Muscle layer of colon (tissue), 2 donors: Measurements from ENCODE around the gene CGB3.

Source experiments
- H3K27ac ChIP-seq: one replicate; pipeline ENCODE4 v1.7.0; 2013; ENCODE audit warnings: low read depth, mild to moderate bottlenecking, low read length, moderate library complexity
- H3K27me3 ChIP-seq, 2 donors: one replicate each; pipeline ENCODE4 v1.7.0; 2013; ENCODE audit warnings: low read length in 2 of 2, mild to moderate bottlenecking in 2 of 2; ENCODE audit not compliant: insufficient read depth in 2 of 2, control insufficient read depth in 1 of 2
- H3K36me3 ChIP-seq: one replicate; pipeline ENCODE4 v1.7.0; 2013; ENCODE audit warnings: mild to moderate bottlenecking, low read length; ENCODE audit not compliant: insufficient read depth
- H3K4me1 ChIP-seq: one replicate; pipeline ENCODE4 v1.7.0; 2013; ENCODE audit warnings: mild to moderate bottlenecking, low read length; ENCODE audit not compliant: insufficient read depth
- H3K4me3 ChIP-seq, 2 donors: one replicate each; pipeline ENCODE4 v1.7.0; 2013; ENCODE audit warnings: low read length in 2 of 2, low read depth in 1 of 2, mild to moderate bottlenecking in 1 of 2, moderate library complexity in 1 of 2
- H3K9ac ChIP-seq: one replicate; pipeline ENCODE4 v1.7.0; 2013; ENCODE audit warnings: low read length
- H3K9me3 ChIP-seq: one replicate; pipeline ENCODE4 v1.7.0; 2013; ENCODE audit warnings: mild to moderate bottlenecking, low read length
- donor health status: abdominal sarcoma.
- donor health status: Adenocarcinoma of cecum.

CGB3 gene

GRCh38 chr19:49009828-49010227, 14.3 kb downstream of the CGB3 start:
- H3K4me1 ChIP-seq, result no peaks in the 10 kb centered on the region
- H3K36me3 ChIP-seq, result peaks cover 29% of the 10 kb centered on the region
- no peaks in the 10 kb centered on the region for H3K9me3 ChIP-seq
- no peak overlapping the region for H3K9ac ChIP-seq
- no peaks in the 10 kb centered on the region for H3K27me3 ChIP-seq
- no peak overlapping the region for H3K27ac ChIP-seq
- H3K4me3 ChIP-seq, result no peak overlapping the region

- Histone ChIP-seq H3K4me1 (no peaks in the 10 kb centered on the region), H3K4me3 (no peak overlapping the region), H3K9me3 (no peaks in the 10 kb centered on the region), H3K9ac (no peak overlapping the region), H3K36me3 (peaks cover 37% of the 10 kb centered on the region), H3K27me3 (no peaks in the 10 kb centered on the region), H3K27ac (no peak overlapping the region)
Measured at GRCh38 chr19:49006905-49007304, 17.2 kb downstream of the CGB3 start.

GRCh38 chr19:49004964-49005614, 19.0 kb downstream of the CGB3 start:
- no peaks in the 10 kb centered on the region for H3K27me3 ChIP-seq
- H3K4me3 ChIP-seq, result no peak overlapping the region
- H3K27ac ChIP-seq, result no peak overlapping the region
- H3K9me3 ChIP-seq, result no peaks in the 10 kb centered on the region
- H3K9ac ChIP-seq, result no peak overlapping the region
- H3K4me1 ChIP-seq, result no peaks in the 10 kb centered on the region
- peaks cover 30% of the 10 kb centered on the region for H3K36me3 ChIP-seq

GRCh38 chr19:49004133-49004532, 20.0 kb downstream of the CGB3 start:
- Histone ChIP-seq H3K36me3 (peaks cover 24% of the 10 kb centered on the region), H3K4me3 (no peak overlapping the region), H3K9me3 (no peaks in the 10 kb centered on the region), H3K9ac (no peak overlapping the region), H3K27ac (no peak overlapping the region), H3K4me1 (no peaks in the 10 kb centered on the region), H3K27me3 (no peaks in the 10 kb centered on the region)

- Histone ChIP-seq H3K9ac (no peak overlapping the region), H3K27ac (no peak overlapping the region), H3K27me3 (no peaks in the 10 kb centered on the region), H3K4me1 (peaks cover 1% of the 10 kb centered on the region), H3K4me3 (no peak overlapping the region), H3K9me3 (no peaks in the 10 kb centered on the region), H3K36me3 (peaks cover 7% of the 10 kb centered on the region)
Measured at GRCh38 chr19:48999481-49000325, 24.4 kb downstream of the CGB3 start.

GRCh38 chr19:48997972-48998371, 26.2 kb downstream of the CGB3 start:
- Histone ChIP-seq H3K9me3 (no peaks in the 10 kb centered on the region), H3K27me3 (no peaks in the 10 kb centered on the region), H3K9ac (no peak overlapping the region), H3K4me1 (peaks cover 8% of the 10 kb centered on the region), H3K36me3 (no peaks in the 10 kb centered on the region), H3K27ac (no peak overlapping the region), H3K4me3 (no peak overlapping the region)

GRCh38 chr19:48994035-48994386, 30.1 kb downstream of the CGB3 start:
- H3K36me3 ChIP-seq, result no peaks in the 10 kb centered on the region
- H3K27ac ChIP-seq, result peak overlapping the region; percentile 97
- no peaks in the 10 kb centered on the region for H3K27me3 ChIP-seq
- H3K4me3 ChIP-seq, result peak overlapping the region; percentile 65 to 98
- H3K9ac ChIP-seq, result peak overlapping the region; percentile 68
- H3K9me3 ChIP-seq, result no peaks in the 10 kb centered on the region
- peaks cover 28% of the 10 kb centered on the region for H3K4me1 ChIP-seq

GRCh38 chr19:48993175-48994034, 30.7 kb downstream of the CGB3 start, which contains the start of the genes GYS1 and RUVBL2:
Gene GYS1 (minus strand): TSS chr19:48993309. CDS start chr19:48993112, 197 bp downstream.
Gene RUVBL2 (plus strand): TSS chr19:48993887. CDS start chr19:48993912, 25 bp downstream.
- H3K4me3 ChIP-seq, result peak within 1 kb of the TSS; percentile 87 to 98
- peak within 1 kb of the TSS; percentile 95 for H3K9ac ChIP-seq
- peaks cover 28% of the 10 kb centered on the region for H3K4me1 ChIP-seq
- peaks cover 6% of the 10 kb centered on the region for H3K36me3 ChIP-seq
- no peaks in the 10 kb centered on the region for H3K27me3 ChIP-seq
- no peaks in the 10 kb centered on the region for H3K9me3 ChIP-seq
- H3K27ac ChIP-seq, result peak within 1 kb of the TSS; percentile 97

- Histone ChIP-seq H3K36me3 (peaks cover 11% of the 10 kb centered on the region), H3K27me3 (no peaks in the 10 kb centered on the region), H3K4me1 (peaks cover 28% of the 10 kb centered on the region), H3K4me3 (peak overlapping the region; percentile 87 to 98), H3K9ac (peak overlapping the region; percentile 95), H3K27ac (peak overlapping the region; percentile 97), H3K9me3 (no peaks in the 10 kb centered on the region)
Measured at GRCh38 chr19:48992581-48993174, 31.5 kb downstream of the CGB3 start.

- peaks cover 28% of the 10 kb centered on the region for H3K4me1 ChIP-seq
- no peaks in the 10 kb centered on the region for H3K27me3 ChIP-seq
- peak overlapping the region; percentile 97 for H3K27ac ChIP-seq
- H3K9ac ChIP-seq, result peak overlapping the region; percentile 95
- H3K4me3 ChIP-seq, result peak overlapping the region; percentile 87 to 98
- peaks cover 11% of the 10 kb centered on the region for H3K36me3 ChIP-seq
- H3K9me3 ChIP-seq, result no peaks in the 10 kb centered on the region
Measured at GRCh38 chr19:48991873-48992580, 32.1 kb downstream of the CGB3 start.
